Stimulated activated CD8-positive, alpha-beta memory T cell treated with anti-CD3 and anti-CD28 coated beads, Interleukin-4, amount 100 ng/mL, for 1 hour (primary cell): ENCODE results near the gene ALOX15B.

Experiments used
- DNase-seq, 2 donors: peaks; one replicate each; pipeline ENCODE4 v3.0.0-alpha.2; 2020; ENCODE audit warnings: low read depth in 2 of 2, low spot score in 1 of 2

Gene ALOX15B, protein sequence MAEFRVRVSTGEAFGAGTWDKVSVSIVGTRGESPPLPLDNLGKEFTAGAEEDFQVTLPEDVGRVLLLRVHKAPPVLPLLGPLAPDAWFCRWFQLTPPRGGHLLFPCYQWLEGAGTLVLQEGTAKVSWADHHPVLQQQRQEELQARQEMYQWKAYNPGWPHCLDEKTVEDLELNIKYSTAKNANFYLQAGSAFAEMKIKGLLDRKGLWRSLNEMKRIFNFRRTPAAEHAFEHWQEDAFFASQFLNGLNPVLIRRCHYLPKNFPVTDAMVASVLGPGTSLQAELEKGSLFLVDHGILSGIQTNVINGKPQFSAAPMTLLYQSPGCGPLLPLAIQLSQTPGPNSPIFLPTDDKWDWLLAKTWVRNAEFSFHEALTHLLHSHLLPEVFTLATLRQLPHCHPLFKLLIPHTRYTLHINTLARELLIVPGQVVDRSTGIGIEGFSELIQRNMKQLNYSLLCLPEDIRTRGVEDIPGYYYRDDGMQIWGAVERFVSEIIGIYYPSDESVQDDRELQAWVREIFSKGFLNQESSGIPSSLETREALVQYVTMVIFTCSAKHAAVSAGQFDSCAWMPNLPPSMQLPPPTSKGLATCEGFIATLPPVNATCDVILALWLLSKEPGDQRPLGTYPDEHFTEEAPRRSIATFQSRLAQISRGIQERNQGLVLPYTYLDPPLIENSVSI

GRCh38 chr17:8038954-8039610, at the start of gene ALOX15B:
ALOX15B (plus strand) TSS chr17:8039059; CDS start chr17:8039156, 97 bp downstream.
- DNase-seq: no peak

- DNase-seq: peak; percentile 91 to 98
Observed at GRCh38 chr17:7989781-7990655, 48.8 kb upstream of the ALOX15B start.

- no peak for DNase-seq
Observed at GRCh38 chr17:7992516-7992915, 46.3 kb upstream of the ALOX15B start.

- no peak for DNase-seq
Observed at GRCh38 chr17:7992924-7993323, 45.9 kb upstream of the ALOX15B start.

DNA sequence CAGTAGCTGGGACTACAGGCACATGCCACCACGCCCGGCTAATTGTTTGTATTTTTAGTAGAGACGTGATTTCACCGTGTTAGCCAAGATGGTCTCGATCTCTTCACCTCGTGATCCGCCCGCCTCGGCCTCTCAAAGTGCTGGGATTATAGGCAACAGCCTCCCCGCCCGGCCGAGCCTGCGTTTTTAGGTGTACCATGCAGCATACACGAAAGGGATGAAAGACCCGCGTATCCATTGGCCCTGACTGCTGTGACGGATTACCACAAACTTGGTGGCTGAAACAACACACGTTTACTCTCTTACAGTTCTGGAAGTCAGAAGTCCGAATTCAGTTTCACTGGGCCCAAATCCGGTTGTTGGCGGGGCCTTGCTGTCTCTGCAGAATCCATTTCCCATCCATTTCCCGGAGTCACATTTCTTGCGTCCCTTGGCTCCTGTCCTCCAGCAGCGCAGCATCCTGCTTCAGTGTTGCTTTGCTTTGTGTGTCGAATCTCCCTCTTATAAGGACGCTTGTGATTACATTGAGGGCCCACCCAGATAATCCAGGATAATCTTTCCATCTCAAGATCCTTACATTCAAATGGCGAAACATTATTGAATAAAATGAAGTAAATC, 44.8 kb upstream of the ALOX15B start:
- DNase-seq: no peak

DNA sequence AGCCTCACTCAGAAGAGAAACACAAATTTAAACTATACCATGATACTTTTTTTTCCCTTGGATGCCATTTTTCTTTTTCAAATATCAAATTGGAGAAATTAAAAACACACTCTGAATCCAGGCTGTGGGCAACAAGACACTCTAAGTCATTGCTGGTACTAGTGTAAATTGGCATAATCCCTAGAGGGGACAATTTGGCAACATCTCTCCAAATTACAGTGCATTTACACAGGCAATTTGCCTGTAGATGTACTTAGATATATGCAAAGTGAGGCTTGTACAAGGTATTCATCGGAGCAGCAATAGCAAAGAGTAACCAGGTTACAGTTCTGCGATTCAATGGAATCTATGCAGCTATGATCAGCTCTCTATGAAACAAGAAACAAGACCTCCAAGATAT, 43.1 kb upstream of the ALOX15B start:
- no peak for DNase-seq

DNA sequence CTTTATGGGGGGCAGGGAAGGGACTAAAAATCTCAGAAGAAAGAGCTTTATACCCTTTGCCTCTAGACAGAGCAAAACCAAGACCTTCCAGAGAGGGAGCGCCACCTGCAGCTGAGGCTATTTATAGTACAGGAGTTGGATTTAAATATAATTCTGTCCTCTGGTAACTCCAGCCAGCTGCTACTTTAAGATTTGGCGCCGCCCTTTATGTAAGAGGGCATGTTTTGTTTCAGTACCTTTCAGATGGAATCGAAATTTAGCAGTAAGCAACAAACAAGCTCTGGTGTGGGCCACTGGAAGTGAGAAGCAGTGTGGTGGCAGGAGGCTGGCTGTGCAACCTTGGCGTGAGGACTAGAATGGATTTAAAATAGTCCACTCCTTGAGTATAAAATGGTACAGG, 41.7 kb upstream of the ALOX15B start:
- no peak for DNase-seq

GRCh38 chr17:8001976-8002720, 36.7 kb upstream of the ALOX15B start, which contains the start of gene GUCY2D:
GUCY2D (plus strand) TSS chr17:8002615; CDS start chr17:8003048, 433 bp downstream.
- DNase-seq: no peak

DNA sequence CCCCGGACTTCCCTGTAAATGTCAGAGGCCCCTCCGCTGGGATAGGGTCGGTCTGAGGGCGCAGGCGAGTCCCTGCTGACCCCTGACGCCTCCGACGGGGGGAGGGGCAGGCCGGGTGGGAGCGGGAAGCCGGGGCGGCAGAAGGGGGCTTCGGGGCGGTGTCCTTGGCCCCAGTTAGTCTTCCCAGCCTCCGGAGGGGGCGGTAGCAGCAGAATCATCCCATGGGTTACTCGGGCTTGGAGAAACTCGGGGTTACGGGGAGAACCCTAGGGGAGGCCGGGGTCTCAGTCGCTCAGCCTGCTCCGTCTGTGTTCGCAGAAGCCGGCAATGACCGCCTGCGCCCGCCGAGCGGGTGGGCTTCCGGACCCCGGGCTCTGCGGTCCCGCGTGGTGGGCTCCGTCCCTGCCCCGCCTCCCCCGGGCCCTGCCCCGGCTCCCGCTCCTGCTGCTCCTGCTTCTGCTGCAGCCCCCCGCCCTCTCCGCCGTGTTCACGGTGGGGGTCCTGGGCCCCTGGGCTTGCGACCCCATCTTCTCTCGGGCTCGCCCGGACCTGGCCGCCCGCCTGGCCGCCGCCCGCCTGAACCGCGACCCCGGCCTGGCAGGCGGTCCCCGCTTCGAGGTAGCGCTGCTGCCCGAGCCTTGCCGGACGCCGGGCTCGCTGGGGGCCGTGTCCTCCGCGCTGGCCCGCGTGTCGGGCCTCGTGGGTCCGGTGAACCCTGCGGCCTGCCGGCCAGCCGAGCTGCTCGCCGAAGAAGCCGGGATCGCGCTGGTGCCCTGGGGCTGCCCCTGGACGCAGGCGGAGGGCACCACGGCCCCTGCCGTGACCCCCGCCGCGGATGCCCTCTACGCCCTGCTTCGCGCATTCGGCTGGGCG, 35.9 kb upstream of the ALOX15B start:
- no peak for DNase-seq

DNA sequence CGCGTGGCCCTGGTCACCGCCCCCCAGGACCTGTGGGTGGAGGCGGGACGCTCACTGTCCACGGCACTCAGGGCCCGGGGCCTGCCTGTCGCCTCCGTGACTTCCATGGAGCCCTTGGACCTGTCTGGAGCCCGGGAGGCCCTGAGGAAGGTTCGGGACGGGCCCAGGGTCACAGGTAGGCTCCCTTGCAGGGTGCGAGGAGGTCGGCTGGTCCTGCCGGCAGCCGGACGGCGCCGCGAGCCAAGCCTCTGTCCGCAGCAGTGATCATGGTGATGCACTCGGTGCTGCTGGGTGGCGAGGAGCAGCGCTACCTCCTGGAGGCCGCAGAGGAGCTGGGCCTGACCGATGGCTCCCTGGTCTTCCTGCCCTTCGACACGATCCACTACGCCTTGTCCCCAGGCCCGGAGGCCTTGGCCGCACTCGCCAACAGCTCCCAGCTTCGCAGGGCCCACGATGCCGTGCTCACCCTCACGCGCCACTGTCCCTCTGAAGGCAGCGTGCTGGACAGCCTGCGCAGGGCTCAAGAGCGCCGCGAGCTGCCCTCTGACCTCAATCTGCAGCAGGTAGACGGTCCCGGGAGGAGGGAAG, 35.2 kb upstream of the ALOX15B start:
- DNase-seq: no peak

DNA sequence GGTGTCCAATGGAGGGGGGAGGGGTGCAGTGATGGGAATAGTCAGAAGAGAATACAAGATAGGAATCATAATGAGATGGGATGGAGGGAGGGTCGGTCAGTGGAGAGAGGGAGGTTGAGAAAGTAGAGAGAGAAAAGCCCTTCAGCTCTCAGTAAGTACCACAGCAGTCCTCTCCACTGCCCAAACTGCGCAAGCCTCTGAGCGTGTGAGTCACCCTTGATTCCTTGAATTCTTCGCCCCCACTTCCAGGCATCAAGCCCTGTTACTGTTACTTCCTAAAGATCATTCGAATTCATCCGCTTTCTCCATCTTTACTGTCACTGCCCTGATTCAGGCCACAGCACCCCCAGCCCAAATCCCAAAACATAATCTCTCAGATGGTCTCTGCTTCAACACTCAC, 34.0 kb upstream of the ALOX15B start:
- DNase-seq: no peak

GRCh38 chr17:8005357-8005756, 33.5 kb upstream of the ALOX15B start:
- DNase-seq: no peak

DNA sequence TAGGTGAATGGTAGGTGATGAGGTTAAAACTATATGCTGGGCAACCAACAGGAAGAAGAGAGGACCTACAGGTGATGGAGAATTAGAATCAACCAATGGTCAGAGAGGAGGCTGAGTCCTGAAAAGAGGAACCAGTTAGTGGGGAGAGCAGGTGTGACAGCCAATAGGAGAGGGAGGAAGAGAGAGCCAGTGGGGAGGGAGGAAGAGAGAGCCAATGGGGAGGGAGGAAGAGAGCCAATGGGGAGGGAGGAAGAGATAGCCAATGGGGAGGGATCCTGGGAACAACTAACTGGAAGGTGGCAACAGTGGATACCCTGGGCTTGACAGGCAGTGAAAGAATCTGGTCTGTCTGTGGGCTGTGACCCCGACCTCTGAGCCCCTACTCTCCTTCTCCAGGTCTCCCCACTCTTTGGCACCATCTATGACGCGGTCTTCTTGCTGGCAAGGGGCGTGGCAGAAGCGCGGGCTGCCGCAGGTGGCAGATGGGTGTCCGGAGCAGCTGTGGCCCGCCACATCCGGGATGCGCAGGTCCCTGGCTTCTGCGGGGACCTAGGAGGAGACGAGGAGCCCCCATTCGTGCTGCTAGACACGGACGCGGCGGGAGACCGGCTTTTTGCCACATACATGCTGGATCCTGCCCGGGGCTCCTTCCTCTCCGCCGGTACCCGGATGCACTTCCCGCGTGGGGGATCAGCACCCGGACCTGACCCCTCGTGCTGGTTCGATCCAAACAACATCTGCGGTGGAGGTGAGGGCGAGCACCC, 32.7 kb upstream of the ALOX15B start:
- DNase-seq: no peak

- DNase-seq: no peak
Observed at GRCh38 chr17:8006836-8007680, 31.8 kb upstream of the ALOX15B start.

- DNase-seq: no peak
Observed at GRCh38 chr17:8007836-8008235, 31.0 kb upstream of the ALOX15B start.

GRCh38 chr17:8012045-8012580, 26.7 kb upstream of the ALOX15B start:
- no peak for DNase-seq
